Natural killer cell (primary cell): ENCODE measurements around the gene ERP27. TPM values are rescaled to one million over a fixed set of nuclear protein-coding genes. Genes with fewer than 3 reads are reported as not detected.

Source experiments
- ATAC-seq, 3 donors: fragments of 150-1000 bp in 2 of 3; fragments of 200-7000 bp in 1 of 3; cut with Tn5 transposase; 1 replicate in 1 of 3; 2 replicates in 2 of 3; pipeline ENCODE4 v1.10.0; 2021; ENCODE audit warnings: mild to moderate bottlenecking in 2 of 3, moderate library complexity in 2 of 3
- DNase-seq, 2 donors: peaks; one replicate each; pipeline versions ENCODE4 v3.0.0 to v3.0.0-alpha.2; 2013 to 2021; ENCODE audit warnings: mixed read lengths in 1 of 2
- H3K27ac ChIP-seq: one replicate; pipeline ENCODE4 v1.5.1; 2013; ENCODE audit warnings: mild to moderate bottlenecking, low read length
- H3K27me3 ChIP-seq: one replicate; pipeline ENCODE4 v1.6.1; 2013; ENCODE audit warnings: low read length; ENCODE audit not compliant: control insufficient read depth, insufficient read depth
- H3K36me3 ChIP-seq: one replicate; pipeline ENCODE4 v1.6.1; 2013; ENCODE audit warnings: low read length; ENCODE audit not compliant: control insufficient read depth, insufficient read depth
- H3K4me1 ChIP-seq: one replicate; pipeline ENCODE4 v1.6.1; 2013; ENCODE audit warnings: low read length; ENCODE audit not compliant: control insufficient read depth, insufficient read depth
- H3K4me3 ChIP-seq: one replicate; pipeline ENCODE4 v1.5.1; 2013; ENCODE audit warnings: low read length
- H3K9me3 ChIP-seq: one replicate; pipeline ENCODE4 v1.6.1; 2013; ENCODE audit warnings: low read length; ENCODE audit not compliant: control insufficient read depth, insufficient read depth
- H3K27ac Mint-ChIP-seq, 2 donors: one replicate each; pipeline ENCODE4 v1.8.0; 2022; ENCODE audit warnings: mild to moderate bottlenecking in 2 of 2, mixed read lengths in 2 of 2, moderate library complexity in 1 of 2
- H3K27me3 Mint-ChIP-seq, 2 donors: one replicate each; pipeline ENCODE4 v1.8.0; 2022; ENCODE audit warnings: low read depth in 2 of 2, mixed read lengths in 2 of 2
- H3K36me3 Mint-ChIP-seq: one replicate; pipeline ENCODE4 v1.8.0; 2022; ENCODE audit warnings: mixed read lengths
- H3K4me1 Mint-ChIP-seq, 2 donors: one replicate each; pipeline ENCODE4 v1.8.0; 2022; ENCODE audit warnings: mixed read lengths in 2 of 2
- H3K4me3 Mint-ChIP-seq: one replicate; pipeline ENCODE4 v1.8.0; 2022; ENCODE audit warnings: mild to moderate bottlenecking, moderate library complexity, mixed read lengths
- H3K9me3 Mint-ChIP-seq, 2 donors: one replicate each; pipeline ENCODE4 v1.8.0; 2022; ENCODE audit warnings: mixed read lengths in 2 of 2
- WGBS: methylation state at CpG from one replicate; pipeline ENCODE4 v1.1.7; 2013; ENCODE audit warnings: missing lambda C conversion rate; ENCODE audit not compliant: insufficient coverage; 5-methylcytosine and 5-hydroxymethylcytosine counted together
- intact Hi-C: fragments of 100-400 bp; cut with micrococcal nuclease; formaldehyde crosslinking; loops from one replicate; pipeline ENCODE4 v1.14.2; 2022
- total RNA-seq, 4 donors: library from RNA; stranded (reverse); fragments of 120-200 nt in 1 of 4; gene quantifications; one replicate each; pipeline versions ENCODE4 v1.2.3 to v1.2.4, GENCODE V29; 2013 to 2022
- TF ChIP-seq, protein P1 (sequence below): fragments of 200-600 bp; IDR thresholded peaks from one replicate; pipeline ENCODE4 v1.8.0; 2022; ENCODE audit warnings: antibody characterized with exemption

ERP27 gene
- total RNA-seq, 3 donors from 2014 or later (not counting 1 experiment from before 2014, with no cell fraction given): 9.8 to 15.2 (median 12.3) TPM

DNA sequence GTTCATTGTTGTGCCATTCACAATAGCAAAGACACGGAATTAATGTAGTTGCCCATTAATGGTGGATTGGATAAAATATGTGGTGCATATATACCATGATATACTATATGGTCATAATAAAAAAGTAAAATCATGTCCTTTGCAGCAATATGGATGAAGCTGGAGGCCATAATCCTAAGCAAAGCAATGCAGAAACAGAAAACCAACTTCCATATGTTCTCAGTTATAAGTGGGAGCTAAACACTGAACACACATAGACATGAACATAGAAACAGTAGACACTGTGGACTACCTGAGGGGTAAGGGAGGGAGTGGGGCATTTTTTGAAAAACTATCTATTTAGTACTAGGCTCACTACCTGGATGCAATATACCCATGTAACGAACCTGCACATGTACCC, 3.0 kb upstream of the ERP27 start:
- H3K4me1 ChIP-seq: peaks cover 8% of the 10 kb centered on the region
- Mint-ChIP-seq H3K4me3 (no peak overlapping the region), H3K27me3 (no peaks in the 10 kb centered on the region), H3K4me1 (peaks cover 61 to 74% of the 10 kb centered on the region in 2 donors), H3K9me3 (no peaks in the 10 kb centered on the region), H3K27ac (peak overlapping the region; percentile 89 to 91), H3K36me3 (peaks cover 71% of the 10 kb centered on the region)
- DNase-seq: peak in 1 of 2 donors; percentile 12
- TF ChIP-seq, protein P1, sequence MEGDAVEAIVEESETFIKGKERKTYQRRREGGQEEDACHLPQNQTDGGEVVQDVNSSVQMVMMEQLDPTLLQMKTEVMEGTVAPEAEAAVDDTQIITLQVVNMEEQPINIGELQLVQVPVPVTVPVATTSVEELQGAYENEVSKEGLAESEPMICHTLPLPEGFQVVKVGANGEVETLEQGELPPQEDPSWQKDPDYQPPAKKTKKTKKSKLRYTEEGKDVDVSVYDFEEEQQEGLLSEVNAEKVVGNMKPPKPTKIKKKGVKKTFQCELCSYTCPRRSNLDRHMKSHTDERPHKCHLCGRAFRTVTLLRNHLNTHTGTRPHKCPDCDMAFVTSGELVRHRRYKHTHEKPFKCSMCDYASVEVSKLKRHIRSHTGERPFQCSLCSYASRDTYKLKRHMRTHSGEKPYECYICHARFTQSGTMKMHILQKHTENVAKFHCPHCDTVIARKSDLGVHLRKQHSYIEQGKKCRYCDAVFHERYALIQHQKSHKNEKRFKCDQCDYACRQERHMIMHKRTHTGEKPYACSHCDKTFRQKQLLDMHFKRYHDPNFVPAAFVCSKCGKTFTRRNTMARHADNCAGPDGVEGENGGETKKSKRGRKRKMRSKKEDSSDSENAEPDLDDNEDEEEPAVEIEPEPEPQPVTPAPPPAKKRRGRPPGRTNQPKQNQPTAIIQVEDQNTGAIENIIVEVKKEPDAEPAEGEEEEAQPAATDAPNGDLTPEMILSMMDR: no peak
- intact Hi-C loops: no loop called here
- peaks cover 71% of the 10 kb centered on the region for H3K36me3 ChIP-seq
- WGBS: no CpG with 5 or more reads among the region's 2 CpGs
- no peak overlapping the region for H3K27ac ChIP-seq
- H3K9me3 ChIP-seq: no peaks in the 10 kb centered on the region
- no peaks in the 10 kb centered on the region for H3K27me3 ChIP-seq
- H3K4me3 ChIP-seq: no peak overlapping the region
- no peak for ATAC-seq

DNA sequence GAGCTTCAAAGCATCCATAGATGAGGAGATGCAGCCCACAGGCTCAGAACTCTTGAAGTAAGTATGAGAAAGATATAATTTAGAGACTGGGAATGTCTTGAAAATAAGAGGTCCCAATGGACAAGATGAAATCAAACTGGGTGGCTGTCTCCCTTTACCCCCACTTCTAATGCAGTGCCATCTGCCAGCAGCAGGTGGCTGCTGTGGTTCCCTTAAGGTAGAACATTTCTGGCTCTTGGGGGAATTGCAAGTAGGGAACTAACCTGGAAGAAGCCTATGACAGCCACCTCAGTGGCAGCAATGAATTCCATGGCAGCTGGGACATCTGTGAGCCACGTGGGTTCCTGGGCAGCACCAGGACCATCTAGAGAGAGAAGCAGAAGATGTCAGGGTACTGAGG, 648 bp downstream of the ERP27 start:
- no peak overlapping the region for H3K4me3 ChIP-seq
- H3K27me3 Mint-ChIP-seq: no peaks in the 10 kb centered on the region
- H3K27ac Mint-ChIP-seq: peak overlapping the region; percentile 89 to 91
- peak in 2 of 3 donors; percentile 57 to 59 for ATAC-seq
- no peak overlapping the region for H3K4me3 Mint-ChIP-seq
- no peaks in the 10 kb centered on the region for H3K9me3 ChIP-seq
- TF ChIP-seq, protein P1: peak; percentile 38
- H3K36me3 ChIP-seq: peaks cover 69% of the 10 kb centered on the region
- intact Hi-C loops: loop anchor here (1.0 kb wide), 1 partner anchor 58 kb away; no protein-coding TSS in a partner anchor
- peaks cover 43% of the 10 kb centered on the region for H3K36me3 Mint-ChIP-seq
- 83% methylated on average over 1 of the region's 1 CpG for WGBS
- peaks cover 8% of the 10 kb centered on the region for H3K4me1 ChIP-seq
- no peaks in the 10 kb centered on the region for H3K27me3 ChIP-seq
- H3K4me1 Mint-ChIP-seq: peaks cover 42 to 51% of the 10 kb centered on the region in 2 donors
- H3K9me3 Mint-ChIP-seq: no peaks in the 10 kb centered on the region
- peak in 1 of 2 donors; percentile 65 for DNase-seq
- H3K27ac ChIP-seq: peak overlapping the region; percentile 5

DNA sequence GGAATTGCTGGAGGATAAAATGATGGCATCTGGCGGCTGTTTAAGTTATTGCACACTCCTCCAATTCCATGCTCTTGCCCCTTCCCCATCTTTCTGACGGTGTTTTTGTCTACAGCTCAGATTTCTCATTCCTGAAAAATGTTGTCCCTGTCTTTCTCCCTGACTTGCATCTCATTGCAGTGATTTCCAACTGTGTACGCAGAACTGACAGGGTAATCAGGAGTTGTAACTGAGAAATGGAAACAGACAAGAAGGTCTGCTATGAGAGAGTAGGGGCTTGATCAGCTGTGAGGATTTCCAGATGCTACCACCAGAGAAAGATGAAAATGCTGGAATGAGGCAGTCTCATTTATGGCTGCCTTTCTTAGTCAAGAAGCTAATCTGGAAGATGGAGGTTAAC, 1.3 kb downstream of the ERP27 start:
- Mint-ChIP-seq H3K4me3 (no peak overlapping the region), H3K36me3 (peaks cover 37% of the 10 kb centered on the region), H3K4me1 (peaks cover 36 to 47% of the 10 kb centered on the region in 2 donors), H3K27ac (peak overlapping the region; percentile 89 to 91), H3K9me3 (no peaks in the 10 kb centered on the region), H3K27me3 (no peaks in the 10 kb centered on the region)
- 100% methylated on average over 3 of the region's 3 CpGs for WGBS
- intact Hi-C loops: loop anchor here (1.0 kb wide), 1 partner anchor 58 kb away; no protein-coding TSS in a partner anchor
- no peaks in the 10 kb centered on the region for H3K27me3 ChIP-seq
- H3K36me3 ChIP-seq: peaks cover 68% of the 10 kb centered on the region
- H3K27ac ChIP-seq: peak overlapping the region; percentile 5
- TF ChIP-seq, protein P1: no peak
- H3K4me1 ChIP-seq: peaks cover 8% of the 10 kb centered on the region
- DNase-seq (no peak), ATAC-seq (no peak)
- H3K4me3 ChIP-seq: no peak overlapping the region
- H3K9me3 ChIP-seq: no peaks in the 10 kb centered on the region
